HG03439 (cell line): ENCODE measurements around the gene UTF1.

ENCODE experiments used
- ATAC-seq: cut with Tn5 transposase; IDR thresholded peaks from one replicate; pipeline ENCODE4 v1.9.1; 2021; ENCODE audit warnings: mild to moderate bottlenecking, moderate library complexity; ENCODE audit not compliant: unreplicated experiment

The UTF1 gene

GRCh38 chr10:133245439-133246235 lies 15.6 kb downstream of the UTF1 start:
- ATAC-seq: no peak

DNA sequence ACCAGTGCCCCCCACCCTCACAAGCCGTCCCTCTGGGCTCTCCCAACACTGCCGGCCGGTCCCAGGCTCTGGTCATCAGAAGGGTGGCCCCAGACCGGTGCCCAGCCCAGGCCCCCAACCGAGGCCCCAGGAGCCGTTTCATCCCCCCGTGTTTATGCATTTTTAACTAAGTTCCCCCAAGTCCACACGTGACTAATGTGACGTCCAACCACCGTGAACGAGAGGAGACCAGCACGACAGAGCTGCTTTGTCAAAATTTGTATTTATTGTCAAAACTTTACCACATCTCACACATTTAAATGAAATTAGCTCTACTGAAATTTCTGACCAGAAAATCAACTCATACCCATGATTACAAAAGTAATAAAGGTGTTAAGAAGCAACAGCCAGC lies 16.2 kb downstream of the UTF1 start:
- no peak for ATAC-seq

GRCh38 chr10:133247681-133248333 lies 17.8 kb downstream of the UTF1 start:
- no peak for ATAC-seq

DNA sequence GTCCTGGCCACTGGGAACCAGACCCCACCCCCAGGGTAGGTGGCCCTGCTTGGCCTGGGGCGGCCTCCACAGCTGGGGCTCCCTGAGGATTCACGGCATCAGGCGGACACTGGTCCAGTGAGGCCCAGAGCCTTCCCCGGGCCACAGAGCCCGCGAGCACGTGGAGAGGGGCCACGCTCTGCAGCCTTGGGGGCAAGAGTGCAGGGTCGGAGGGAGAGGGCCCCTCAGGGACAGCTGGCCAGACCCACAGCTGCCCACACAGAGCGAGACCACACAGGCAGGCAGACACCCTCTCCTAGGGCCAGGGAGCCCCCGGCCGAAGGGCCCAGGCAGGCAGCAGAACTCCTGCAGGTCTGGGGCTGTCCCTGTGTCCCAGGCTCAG lies 18.3 kb downstream of the UTF1 start:
- no peak for ATAC-seq

DNA sequence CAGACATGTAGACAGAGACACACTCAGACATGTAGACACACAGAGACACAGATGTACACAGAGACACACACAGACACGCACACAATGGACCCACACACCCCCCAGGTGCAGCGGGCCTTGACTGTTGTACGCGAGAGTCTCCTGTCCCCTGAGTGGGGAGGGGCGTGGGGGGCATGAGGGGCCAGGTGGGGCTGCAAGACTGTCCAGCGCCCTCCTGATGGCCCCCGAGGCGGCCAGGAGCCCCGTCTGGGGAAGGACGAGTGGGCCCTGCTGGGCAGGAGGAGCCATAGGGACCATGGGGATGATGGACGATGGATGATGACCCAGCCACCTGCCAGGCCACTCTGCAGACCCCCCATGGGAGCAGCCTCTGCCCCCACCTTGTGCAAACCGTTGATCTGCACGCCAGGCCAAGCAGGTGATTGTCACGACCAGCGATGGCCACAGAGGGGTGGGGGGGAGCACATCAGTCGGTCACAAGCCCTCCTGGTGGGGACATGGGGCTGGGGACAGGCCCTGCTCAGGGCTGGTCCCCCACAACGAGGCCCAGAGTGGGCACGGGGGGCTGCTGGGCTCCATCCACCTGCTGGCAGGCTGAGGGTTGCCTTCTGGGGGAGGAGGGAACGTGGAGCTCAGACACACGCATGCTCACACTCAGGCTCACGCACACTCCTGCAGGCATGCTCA lies 19.2 kb downstream of the UTF1 start:
- ATAC-seq: no peak

DNA sequence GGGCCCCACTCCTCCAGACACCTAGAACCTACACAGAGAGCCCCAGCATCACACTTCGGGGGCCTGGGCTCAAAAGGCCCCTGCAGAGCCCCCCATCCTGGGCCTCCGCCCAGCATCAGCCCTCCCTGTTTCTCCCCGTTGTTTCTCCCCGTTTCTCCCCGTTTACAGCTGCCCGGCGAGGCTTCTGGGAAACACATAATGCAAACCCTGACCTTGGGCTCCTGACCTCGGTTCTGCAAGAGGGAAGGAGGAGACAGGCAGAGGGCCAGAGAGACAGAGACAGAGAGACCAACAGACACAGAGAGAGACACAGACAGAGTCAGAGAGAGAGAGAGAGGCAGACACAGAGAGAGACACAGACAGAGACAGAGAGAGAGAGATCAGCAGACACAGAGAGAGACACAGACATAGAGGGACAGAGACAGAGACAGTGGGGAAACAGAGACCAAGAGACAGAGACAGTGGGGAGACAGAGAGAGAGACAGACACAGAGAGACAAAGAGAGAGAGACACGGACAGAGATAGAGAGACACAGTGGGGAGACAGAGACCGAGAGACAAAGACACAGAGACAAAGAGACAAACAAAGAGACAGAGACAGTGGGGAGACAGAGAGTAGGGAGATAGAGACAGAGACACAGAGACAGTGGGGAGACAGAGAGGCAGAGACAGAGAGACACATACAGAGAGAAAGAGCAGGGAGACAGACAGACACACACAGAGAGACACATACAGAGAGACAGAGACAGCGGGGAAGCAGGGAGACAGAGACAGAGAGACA lies 20.1 kb downstream of the UTF1 start:
- ATAC-seq: no peak

DNA sequence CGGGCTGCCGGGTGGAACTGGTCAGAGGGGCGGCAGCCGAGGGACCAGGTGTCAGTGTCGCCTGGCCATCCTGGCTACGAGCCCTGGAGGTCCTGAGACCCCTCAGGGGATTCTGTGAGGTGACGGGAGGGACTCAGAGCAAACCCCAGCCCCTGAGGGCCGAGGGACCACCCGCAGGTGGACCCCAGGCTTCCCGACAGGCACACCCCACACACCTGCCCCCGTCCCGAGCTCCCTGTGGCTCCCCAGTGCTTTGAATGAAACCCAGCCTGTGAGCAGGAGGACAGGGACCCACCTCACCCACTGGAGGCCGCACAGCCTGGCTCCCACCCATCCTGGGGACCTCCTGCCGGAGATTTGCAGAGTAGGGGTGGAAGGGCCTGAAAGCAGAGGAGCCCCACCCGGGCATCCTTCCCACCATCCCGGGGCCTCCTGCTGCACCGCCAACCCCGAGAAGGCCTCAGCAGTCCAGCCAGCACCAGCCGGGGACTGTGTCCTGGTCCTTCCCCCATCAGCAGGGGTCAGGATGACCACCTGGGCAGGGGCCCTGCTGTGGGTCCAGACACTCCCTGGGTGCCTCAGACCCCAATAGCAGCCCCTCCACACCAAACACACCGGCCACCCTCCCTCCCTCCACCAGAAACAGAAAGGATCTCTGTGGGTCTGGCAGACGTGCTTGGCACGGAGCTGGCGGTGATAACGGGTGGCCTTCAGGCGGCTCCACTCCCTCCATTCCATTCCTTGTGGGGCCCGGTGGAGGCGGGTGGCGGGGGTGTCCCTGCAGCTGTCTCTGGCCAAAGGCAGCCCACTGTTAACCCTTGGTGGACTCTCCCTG lies 21.6 kb downstream of the UTF1 start:
- no peak for ATAC-seq

GRCh38 chr10:133252223-133252552 lies 22.2 kb downstream of the UTF1 start:
- ATAC-seq: no peak

DNA sequence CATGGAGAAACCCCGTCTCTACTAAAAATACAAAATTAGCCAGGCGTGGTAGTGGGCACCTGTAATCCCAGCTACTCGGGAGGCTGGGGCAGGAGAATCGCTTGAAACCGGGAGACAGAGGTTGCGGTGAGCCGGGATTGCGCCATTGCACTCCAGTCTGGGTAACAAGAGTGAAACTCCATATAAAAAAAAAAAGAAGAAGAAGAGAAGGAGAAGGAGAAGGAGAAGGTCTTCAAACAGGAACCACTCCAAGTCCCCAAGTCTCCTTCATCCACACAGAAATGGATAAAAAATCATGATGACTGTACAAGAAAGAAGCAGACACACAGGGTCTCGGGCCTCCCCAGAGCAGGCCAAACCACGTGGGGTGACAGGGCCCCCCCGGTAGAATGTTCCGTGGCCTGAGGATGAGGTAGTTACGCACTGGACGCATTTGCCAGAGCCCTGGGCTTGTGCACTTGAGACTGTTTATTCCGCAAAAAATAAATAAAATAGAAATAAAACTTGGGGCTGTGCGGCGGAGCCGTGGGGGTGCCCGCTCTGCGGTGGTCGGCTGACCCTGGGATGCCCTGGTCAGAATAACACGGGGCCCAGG lies 23.4 kb downstream of the UTF1 start:
- ATAC-seq: no peak

DNA sequence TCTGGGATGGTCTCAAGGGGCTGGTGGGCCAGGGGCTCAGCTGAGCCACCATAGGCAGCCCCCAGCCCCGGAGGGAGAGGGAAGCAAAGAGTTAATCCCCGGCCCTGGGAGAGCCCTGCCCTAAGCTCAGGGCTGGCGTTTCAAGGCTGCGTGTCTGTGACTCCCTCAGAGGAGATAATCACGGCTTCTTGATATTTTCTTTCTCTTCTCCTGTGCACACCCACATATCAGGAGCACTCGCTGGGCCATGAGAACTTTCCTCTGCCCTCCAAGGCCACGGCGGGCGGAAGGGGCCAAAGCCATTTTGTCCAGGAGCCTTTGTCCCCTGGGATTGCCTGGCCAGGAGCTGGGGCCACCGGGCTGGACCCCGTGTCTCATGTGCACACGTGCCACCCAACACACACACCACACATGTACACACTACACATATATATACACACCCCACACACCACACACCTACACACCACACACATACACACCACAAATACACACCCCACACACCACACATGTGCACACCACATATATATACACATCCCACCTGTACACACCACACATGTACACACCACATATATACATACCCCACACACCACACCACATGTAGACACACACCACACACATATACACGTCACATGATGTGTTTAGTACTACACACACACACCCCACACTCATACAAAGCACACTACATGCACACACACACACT lies 24.6 kb downstream of the UTF1 start:
- no peak for ATAC-seq

DNA sequence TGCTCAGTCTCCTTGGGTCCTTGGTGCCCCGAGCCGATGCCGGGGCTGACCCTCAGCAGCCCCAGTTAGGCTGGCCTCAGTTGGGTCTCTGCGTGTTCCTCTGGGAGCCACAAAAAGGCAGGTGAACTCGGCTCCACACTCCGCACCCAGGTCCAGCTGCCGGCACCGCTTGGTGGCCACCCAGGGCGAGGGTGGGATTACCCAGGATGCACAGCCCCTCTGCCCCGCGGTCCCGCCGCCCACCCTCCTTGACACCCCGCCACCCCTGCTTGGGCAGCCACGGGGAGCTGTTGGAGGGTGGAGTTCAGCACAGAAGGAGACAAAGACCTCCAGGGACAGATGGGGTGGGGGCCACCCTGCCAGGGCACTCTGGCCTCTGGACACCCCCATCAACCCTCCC lies 25.3 kb downstream of the UTF1 start:
- no peak for ATAC-seq

DNA sequence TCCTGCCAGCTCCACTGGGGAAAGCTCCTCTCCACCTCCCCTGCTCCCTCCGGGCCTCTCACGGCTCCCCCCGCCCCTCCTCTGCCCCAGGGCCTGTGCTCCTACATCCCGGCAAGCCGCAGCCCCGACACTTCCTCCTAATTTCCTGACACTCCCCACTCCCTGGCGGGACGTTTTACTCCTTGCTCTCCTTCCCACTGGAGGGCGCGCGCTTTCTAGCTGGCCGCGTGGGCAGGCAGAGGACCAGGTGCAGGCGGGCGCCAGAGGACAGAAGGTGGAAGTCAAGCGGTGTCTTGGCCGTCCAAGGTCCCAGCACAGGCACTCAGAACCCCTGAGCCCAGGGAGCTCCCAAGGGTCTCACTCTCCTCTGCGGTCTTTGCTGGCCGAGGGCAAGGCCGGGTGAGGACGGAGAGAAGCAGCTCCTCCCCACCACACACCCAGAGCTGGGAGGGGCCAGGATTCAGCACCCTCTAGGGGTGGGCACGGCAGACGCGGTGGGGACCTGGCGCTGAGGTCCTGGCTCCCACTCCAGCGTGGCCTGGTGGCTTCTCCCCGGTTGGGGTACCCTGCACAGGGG lies 27.6 kb downstream of the UTF1 start:
- ATAC-seq: no peak

DNA sequence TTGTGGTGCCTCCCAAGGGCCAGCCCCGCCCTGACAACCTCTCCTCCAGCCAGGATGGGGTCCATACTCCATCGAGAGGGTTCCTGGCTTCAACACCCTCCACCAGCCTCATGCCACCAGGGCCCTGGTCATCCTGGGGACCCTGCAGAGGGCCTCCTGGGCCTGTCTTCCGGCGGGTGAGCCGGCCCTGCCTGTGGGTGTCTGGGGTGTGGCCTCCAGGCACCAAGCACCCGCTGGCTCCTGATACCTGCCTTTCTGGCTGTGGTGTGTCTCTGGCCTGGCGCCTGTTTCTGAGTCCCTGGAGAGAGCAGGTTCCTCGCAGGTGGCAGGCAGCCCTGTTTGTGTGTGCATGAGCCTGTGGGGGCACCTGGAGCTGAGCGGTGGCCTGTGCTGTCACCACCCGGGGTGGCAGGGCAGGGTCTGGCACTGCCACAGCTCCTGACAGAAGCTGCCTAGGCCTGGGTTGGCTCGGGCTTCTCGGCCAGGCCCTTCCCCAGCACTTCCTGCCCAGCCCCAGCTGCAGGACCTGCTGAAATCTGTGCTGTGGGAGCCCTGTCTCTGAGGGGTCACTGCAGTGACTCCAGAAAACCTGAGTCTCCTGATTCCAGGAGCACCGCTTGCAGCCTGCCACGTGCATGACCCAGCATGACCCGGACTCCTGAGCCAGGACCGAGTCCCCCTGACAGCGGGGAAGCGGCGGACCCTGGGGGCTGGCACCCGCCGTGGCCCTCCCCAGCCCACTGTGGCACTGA lies 28.2 kb downstream of the UTF1 start:
- no peak for ATAC-seq

DNA sequence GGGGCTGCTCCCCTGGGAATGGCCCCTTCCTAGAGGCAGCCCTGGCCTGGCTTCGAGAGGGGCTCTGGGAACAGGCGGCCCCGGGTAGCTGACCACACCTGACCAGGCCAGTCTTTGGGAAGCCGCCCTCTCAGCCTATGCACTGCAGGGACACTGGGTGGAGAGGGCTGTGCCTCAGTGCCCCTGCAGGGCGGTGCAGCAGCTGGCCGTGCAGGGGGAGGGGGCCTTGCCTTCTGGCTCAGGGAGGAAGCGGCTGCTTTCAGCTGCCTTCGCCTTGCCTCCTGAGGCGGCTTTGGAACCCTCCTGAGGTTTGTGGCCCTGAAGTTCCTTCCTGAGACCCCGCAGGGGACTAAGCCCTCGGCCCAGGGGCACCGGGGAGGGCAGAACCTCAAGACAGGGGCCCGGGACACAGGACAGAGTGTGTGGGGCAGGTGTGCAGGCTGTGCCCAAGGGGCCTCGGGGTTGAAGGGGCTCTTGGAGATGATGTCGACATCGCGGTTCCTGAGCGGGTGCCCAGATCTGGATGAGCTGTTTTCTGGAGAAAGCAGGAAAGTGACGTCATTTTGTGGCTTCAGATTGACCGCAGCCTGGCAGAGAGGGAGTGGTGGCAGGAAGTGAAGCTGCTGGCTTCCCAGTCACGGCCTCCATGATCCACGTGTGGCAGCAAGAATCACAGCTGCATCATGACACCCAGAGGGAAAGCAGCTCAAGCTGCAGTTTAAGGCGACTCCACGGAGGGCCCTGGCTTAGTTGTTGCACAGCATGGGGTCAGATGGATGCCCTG lies 29.0 kb downstream of the UTF1 start:
- no peak for ATAC-seq

GRCh38 chr10:133259602-133259989 lies 29.6 kb downstream of the UTF1 start:
- no peak for ATAC-seq

DNA sequence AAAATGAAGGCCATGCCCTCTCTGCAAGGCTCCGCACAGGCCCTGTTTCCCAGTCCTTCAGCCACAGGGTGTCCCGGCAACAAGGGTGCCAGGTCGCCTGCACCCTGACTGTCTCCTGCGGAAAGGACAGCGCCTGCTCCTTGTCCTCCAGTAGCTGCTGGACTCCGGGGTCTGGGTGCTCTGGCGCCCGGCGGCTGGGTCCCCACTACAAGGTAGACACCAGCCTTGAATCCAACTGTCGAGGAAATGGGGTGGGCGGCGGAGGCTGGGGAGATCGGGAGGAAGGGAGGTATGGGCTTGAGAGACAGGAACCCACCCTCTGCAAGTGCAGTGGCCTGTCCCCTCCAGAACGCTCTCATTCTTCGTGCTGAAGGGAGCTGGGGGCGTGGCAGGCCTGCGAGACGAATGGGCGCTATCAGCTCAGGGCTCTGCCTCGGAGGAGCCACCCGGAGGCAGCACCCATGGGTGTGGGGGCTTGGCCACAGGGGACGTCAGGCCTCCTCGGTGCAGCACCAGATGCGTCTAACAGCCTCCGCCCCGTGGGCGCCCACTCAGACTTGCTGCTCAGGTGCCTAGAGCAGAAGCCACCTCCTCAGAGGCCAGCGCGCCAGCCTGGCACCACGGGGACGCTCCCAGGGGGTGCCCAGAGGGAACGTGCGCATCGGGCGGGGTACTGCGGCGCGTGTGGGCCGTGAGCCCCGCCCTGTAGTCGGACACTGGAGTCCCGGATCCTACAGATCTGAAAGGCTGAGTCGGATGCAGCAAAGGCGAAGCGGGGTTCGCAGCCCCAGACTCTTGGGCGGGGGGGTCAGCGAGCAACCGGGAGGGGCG lies 31.1 kb downstream of the UTF1 start:
- peak; percentile 55 for ATAC-seq
